ENCODE results near the gene BLM. TPM values are rescaled to one million over a fixed set of nuclear protein-coding genes. Genes with fewer than 3 reads are reported as not detected.

Gene BLM
- total RNA-seq, 1 experiment from 2014 or later = 24.6 TPM

GRCh38 chr15:90808517-90809235 lies 91.5 kb downstream of the BLM start:
- TF ChIP-seq POLR2A (IDR thresholded peaks at IDR 0.05; ENCODE audit: borderline replicate concordance, extremely low read depth, insufficient read depth, insufficient read length) = no peak
- no peak for TF ChIP-seq ZFX (IDR thresholded peaks at IDR 0.05)
- TF ChIP-seq YY1 (IDR thresholded peaks at IDR 0.05; ENCODE audit: extremely low read depth, insufficient replicate concordance, low read depth, low read length) = no peak
- TF ChIP-seq, protein P1, sequence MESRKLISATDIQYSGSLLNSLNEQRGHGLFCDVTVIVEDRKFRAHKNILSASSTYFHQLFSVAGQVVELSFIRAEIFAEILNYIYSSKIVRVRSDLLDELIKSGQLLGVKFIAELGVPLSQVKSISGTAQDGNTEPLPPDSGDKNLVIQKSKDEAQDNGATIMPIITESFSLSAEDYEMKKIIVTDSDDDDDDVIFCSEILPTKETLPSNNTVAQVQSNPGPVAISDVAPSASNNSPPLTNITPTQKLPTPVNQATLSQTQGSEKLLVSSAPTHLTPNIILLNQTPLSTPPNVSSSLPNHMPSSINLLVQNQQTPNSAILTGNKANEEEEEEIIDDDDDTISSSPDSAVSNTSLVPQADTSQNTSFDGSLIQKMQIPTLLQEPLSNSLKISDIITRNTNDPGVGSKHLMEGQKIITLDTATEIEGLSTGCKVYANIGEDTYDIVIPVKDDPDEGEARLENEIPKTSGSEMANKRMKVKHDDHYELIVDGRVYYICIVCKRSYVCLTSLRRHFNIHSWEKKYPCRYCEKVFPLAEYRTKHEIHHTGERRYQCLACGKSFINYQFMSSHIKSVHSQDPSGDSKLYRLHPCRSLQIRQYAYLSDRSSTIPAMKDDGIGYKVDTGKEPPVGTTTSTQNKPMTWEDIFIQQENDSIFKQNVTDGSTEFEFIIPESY (IDR thresholded peaks at IDR 0.05; ENCODE audit: extremely low read depth, insufficient replicate concordance, low read length) = no peak
- no peak for TF ChIP-seq SIN3A (IDR thresholded peaks at IDR 0.05; ENCODE audit: low read depth)
- TF ChIP-seq FOSL1 (IDR thresholded peaks at IDR 0.05; ENCODE audit: low read depth) = no peak
- H3K36me3 ChIP-seq (ENCODE audit: control insufficient read depth in 1 of 2, insufficient read depth in 2 of 2, low read length in 2 of 2) = peaks cover 11 to 25% of the 10 kb centered on the region in 2 experiments; a peak in 2 of 4 replicates
- no peaks in the 10 kb centered on the region for H3K4me1 ChIP-seq (ENCODE audit: control insufficient read depth in 1 of 2, insufficient read depth in 2 of 2, low read length in 2 of 2)
- no peaks in the 10 kb centered on the region for H3K9me3 ChIP-seq (ENCODE audit: control insufficient read depth in 1 of 2, insufficient read depth in 1 of 2, low read depth in 1 of 2, low read length in 2 of 2)
- no peak overlapping the region for H3K4me3 ChIP-seq (replicated peaks in 1 of 2; ENCODE audit: low read depth in 1 of 2, low read length in 2 of 2)
- CTCF ChIA-PET = no interaction called here
- POLR2A ChIA-PET = no interaction called here
- H3K79me2 ChIP-seq (ENCODE audit: insufficient read depth, low read length) = no peaks in the 10 kb centered on the region
- H4K20me1 ChIP-seq (ENCODE audit: insufficient read depth) = no peaks in the 10 kb centered on the region
- H3K27me3 ChIP-seq (ENCODE audit: insufficient read depth, low read length) = no peaks in the 10 kb centered on the region
- DNase-seq (ENCODE audit: low read depth, low spot score) (no peak), ATAC-seq (no peak)
- intact Hi-C loops (cut with micrococcal nuclease) = no loop called here
- no peak overlapping the region for H3K9ac ChIP-seq (ENCODE audit: low read length)
- H3K9me2 ChIP-seq (ENCODE audit: insufficient read depth) = no peaks in the 10 kb centered on the region
- H3K4me2 ChIP-seq (ENCODE audit: low read length) = no peak overlapping the region
- BruUV-seq (replicated peaks) = no TSS peak
- no peak overlapping the region for H2AFZ ChIP-seq (ENCODE audit: low read depth, low read length, poor library complexity, severe bottlenecking)
- no peak overlapping the region for H3K27ac ChIP-seq (ENCODE audit: low read depth, low read length)
- RAD21 ChIA-PET (ENCODE audit: low non-redundant PET in 1 of 2, low total read pairs in 2 of 2, uncharacterized antibody in 2 of 2, unreplicated experiment in 2 of 2) = no interaction called here

DNA sequence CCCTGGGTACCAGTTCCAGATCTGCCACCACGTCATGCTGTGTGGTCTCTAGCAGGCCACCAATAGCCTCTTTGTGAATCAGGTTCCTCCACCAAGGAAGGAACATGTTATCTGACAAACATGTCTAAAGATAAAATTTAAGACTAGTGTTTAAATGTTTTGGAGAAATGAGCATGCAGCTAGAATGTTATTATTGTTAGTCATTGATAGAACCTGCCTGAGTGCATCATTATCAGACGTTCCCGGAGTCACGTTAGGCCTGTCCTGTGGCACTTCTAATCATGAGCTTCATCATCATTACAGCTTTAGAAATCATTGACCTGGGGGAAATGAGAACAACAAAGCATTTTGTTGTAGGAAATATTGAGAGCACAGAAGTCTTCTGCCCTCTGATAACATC lies 92.4 kb downstream of the BLM start:
- Histone ChIP-seq H3K4me1 (ENCODE audit: control insufficient read depth in 1 of 2, insufficient read depth in 2 of 2, low read length in 2 of 2) (no peaks in the 10 kb centered on the region), H4K20me1 (ENCODE audit: insufficient read depth) (no peaks in the 10 kb centered on the region), H3K4me3 (replicated peaks in 1 of 2; ENCODE audit: low read depth in 1 of 2, low read length in 2 of 2) (no peak overlapping the region), H3K9me2 (ENCODE audit: insufficient read depth) (no peaks in the 10 kb centered on the region), H2AFZ (ENCODE audit: low read depth, low read length, poor library complexity, severe bottlenecking) (no peak overlapping the region), H3K9me3 (ENCODE audit: control insufficient read depth in 1 of 2, insufficient read depth in 1 of 2, low read depth in 1 of 2, low read length in 2 of 2) (no peaks in the 10 kb centered on the region), H3K79me2 (ENCODE audit: insufficient read depth, low read length) (no peaks in the 10 kb centered on the region), H3K9ac (ENCODE audit: low read length) (no peak overlapping the region), H3K27ac (ENCODE audit: low read depth, low read length) (no peak overlapping the region), H3K36me3 (ENCODE audit: control insufficient read depth in 1 of 2, insufficient read depth in 2 of 2, low read length in 2 of 2) (peaks cover 11 to 25% of the 10 kb centered on the region in 2 experiments; a peak in 2 of 4 replicates), H3K27me3 (ENCODE audit: insufficient read depth, low read length) (no peaks in the 10 kb centered on the region), H3K4me2 (ENCODE audit: low read length) (no peak overlapping the region)
- CTCF ChIA-PET = no interaction called here
- no peak for TF ChIP-seq RAD21 (IDR thresholded peaks at IDR 0.05; ENCODE audit: low read depth)
- TF ChIP-seq ZNF274 (IDR thresholded peaks at IDR 0.05; ENCODE audit: low read depth, low read length) = no peak
- TF ChIP-seq ELF1 (IDR thresholded peaks at IDR 0.05; ENCODE audit: borderline replicate concordance, low read depth) = no peak
- no peak for TF ChIP-seq EZH2phosphoT487 (IDR thresholded peaks at IDR 0.05; ENCODE audit: borderline replicate concordance)
- TF ChIP-seq TCF7L2 (IDR thresholded peaks at IDR 0.05; ENCODE audit: borderline replicate concordance, extremely low read depth, insufficient read depth, insufficient read length) = no peak
- no peak for TF ChIP-seq CBX3 (IDR thresholded peaks at IDR 0.05; ENCODE audit: low read depth)
- TF ChIP-seq REST (IDR thresholded peaks at IDR 0.05; ENCODE audit: low read depth) = no peak
- DNase-seq (ENCODE audit: low read depth, low spot score) (no peak), ATAC-seq (no peak)
- intact Hi-C loops (cut with micrococcal nuclease) = no loop called here
- RAD21 ChIA-PET (ENCODE audit: low non-redundant PET in 1 of 2, low total read pairs in 2 of 2, uncharacterized antibody in 2 of 2, unreplicated experiment in 2 of 2) = no interaction called here
- POLR2A ChIA-PET = no interaction called here
- no TSS peak for BruUV-seq (replicated peaks)

Data from HCT116 (cell line).